ENCODE measurements around the gene TMEM220. TPM values are rescaled to one million over a fixed set of nuclear protein-coding genes. Genes with fewer than 3 reads are reported as not detected.

The TMEM220 gene
- total and polyA plus RNA-seq, 2 of the 4 experiments (the other 2 are of a cell fraction) = 1.1 to 1.9 TPM

DNA sequence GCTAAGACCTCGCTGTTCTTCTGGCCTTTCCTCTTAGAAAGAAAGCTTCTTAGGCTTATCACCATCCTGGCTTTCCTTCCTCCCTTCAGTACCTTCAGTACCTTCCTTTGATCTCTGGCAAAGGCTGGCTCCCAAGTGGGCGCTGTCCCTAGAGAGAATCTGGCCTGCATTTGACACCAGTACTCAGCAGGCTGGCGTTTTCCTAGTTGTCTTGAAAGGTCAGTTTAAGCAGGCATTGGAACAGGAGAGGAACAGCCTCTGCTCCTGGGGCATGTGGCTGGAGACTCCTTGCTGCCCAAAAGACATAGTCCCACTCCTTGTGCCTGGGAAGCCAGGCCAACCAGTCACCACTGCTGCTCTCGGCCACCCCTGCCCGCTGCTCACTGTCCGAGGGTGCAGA, 40.0 kb upstream of the TMEM220 start:
- no peaks in the 10 kb centered on the region for H3K9me1 ChIP-seq (ENCODE audit: insufficient read depth, low read length)
- dilution Hi-C loops (cut with HindIII; ENCODE audit: low sequenced_read_pairs, unreplicated experiment) (no loop called here), in situ Hi-C loops (cut with MboI; ENCODE audit: low sequenced_read_pairs) (no loop called here), intact Hi-C loops (cut with micrococcal nuclease) (no loop called here)
- H3K4ac ChIP-seq (ENCODE audit: low read depth, low read length) = no peak overlapping the region
- no peak overlapping the region for H4K5ac ChIP-seq (ENCODE audit: low read depth, low read length)
- ChIA-PET CTCF (no interaction called here), POLR2A (ENCODE audit: unreplicated experiment) (no interaction called here)
- TF ChIP-seq SMC3 (IDR thresholded peaks at IDR 0.05; ENCODE audit: low read depth, low read length) (no peak), CHD1 (IDR thresholded peaks at IDR 0.05; ENCODE audit: low read depth, low read length) (no peak), ELK1 (IDR thresholded peaks at IDR 0.05; ENCODE audit: borderline replicate concordance, low read depth, low read length) (no peak), MAZ (IDR thresholded peaks at IDR 0.05; ENCODE audit: borderline replicate concordance, low read depth, low read length) (no peak), BHLHE40 (IDR thresholded peaks at IDR 0.05; ENCODE audit: low read depth, low read length) (no peak), NFE2L2 (IDR thresholded peaks at IDR 0.05; ENCODE audit: low read depth, low read length) (no peak), POLR2A (IDR thresholded peaks at IDR 0.05; ENCODE audit: low read depth, low read length) (no peak)
- no peaks in the 10 kb centered on the region; the same call in 1 of the 2 replicates for H3K9me3 ChIP-seq (ENCODE audit: control insufficient read depth, insufficient read depth, low read length)
- H2BK5ac ChIP-seq (ENCODE audit: low read depth, low read length, poor library complexity, severe bottlenecking) = no peak overlapping the region
- H3K18ac ChIP-seq (ENCODE audit: low read depth, low read length) = no peak overlapping the region
- no peaks in the 10 kb centered on the region for H3K4me1 ChIP-seq (ENCODE audit: control insufficient read depth, insufficient read depth, low read length)
- no peak overlapping the region for H3K27ac ChIP-seq (ENCODE audit: insufficient read depth, low read length)
- no peak overlapping the region for H3K9ac ChIP-seq (ENCODE audit: low read depth, low read length)
- H2AK5ac ChIP-seq (ENCODE audit: low read depth, low read length) = no peak overlapping the region
- no peak overlapping the region for H2BK120ac ChIP-seq (ENCODE audit: low read depth, low read length)
- ATAC-seq (ENCODE audit: low read depth) (no peak), DNase-seq (no peak)
- H3K79me1 ChIP-seq (ENCODE audit: low read depth in 1 of 2, low read length in 2 of 2) = no peaks in the 10 kb centered on the region
- H4K91ac ChIP-seq (ENCODE audit: insufficient read depth, low read depth, low read length) = no peak overlapping the region
- no peaks in the 10 kb centered on the region for H4K20me1 ChIP-seq (ENCODE audit: insufficient read depth, low read length)
- no peak overlapping the region for H3K4me3 ChIP-seq (ENCODE audit: insufficient read depth, low read depth, low read length)
- no peak overlapping the region for H2AK9ac ChIP-seq (replicated peaks; ENCODE audit: low read depth, low read length, poor library complexity)
- no peak overlapping the region for H2BK15ac ChIP-seq (ENCODE audit: low read depth, low read length)
- no peak overlapping the region for H3K23ac ChIP-seq (ENCODE audit: low read depth, low read length)
- BruUV-seq (replicated peaks) = no TSS peak
- H4K8ac ChIP-seq (ENCODE audit: low read depth in 2 of 2, low read length in 2 of 2) = no peak overlapping the region
- no peak overlapping the region for H3K56ac ChIP-seq (ENCODE audit: extremely low read depth, insufficient read depth, low read length)
- no peak overlapping the region for H3K4me2 ChIP-seq (ENCODE audit: low read depth, low read length)
- H2AFZ ChIP-seq (replicated peaks; ENCODE audit: low read length, poor library complexity) = no peak overlapping the region
- no peaks in the 10 kb centered on the region for H3K36me3 ChIP-seq (ENCODE audit: control insufficient read depth, insufficient read depth, low read length)
- no peaks in the 10 kb centered on the region for H3K27me3 ChIP-seq (ENCODE audit: control insufficient read depth, insufficient read depth, low read length)
- H3K14ac ChIP-seq (replicated peaks; ENCODE audit: low read depth, low read length) = no peak overlapping the region
- WGBS, 2 experiments (ENCODE audit: extremely low coverage in 2 of 2, insufficient read length in 1 of 2) = no CpG with 5 or more reads among the region's 6 CpGs
- H2BK20ac ChIP-seq (ENCODE audit: low read depth, low read length) = no peak overlapping the region

Measured in IMR-90 (cell line).